GM23338 (cell line): ENCODE measurements around the gene RBPJL. TPM values are rescaled to one million over a fixed set of nuclear protein-coding genes. Genes with fewer than 3 reads are reported as not detected.
A peak's percentile ranks its signal among the peaks of the same experiment; 100 is the strongest.

Experiments used
- ATAC-seq: fragments of 200-7000 bp; cut with Tn5 transposase; 3 replicates; pipeline ENCODE4 v1.9.1; 2020
- DNase-seq: peaks from one replicate; pipeline ENCODE4 v3.0.0-alpha.2; 2015; ENCODE audit warnings: low spot score
- H2AFZ ChIP-seq: fragments of 200-600 bp; sonication (generic); 2 replicates; pipeline ENCODE4 v1.8.0; 2016; ENCODE audit warnings: antibody characterized with exemption, mild to moderate bottlenecking, moderate library complexity
- H3F3A ChIP-seq: fragments of 200-600 bp; sonication (generic); replicated peaks from 2 replicates; pipeline ENCODE4 v1.8.0; 2017; ENCODE audit warnings: antibody characterized with exemption, mixed run types, low read depth
- H3K27ac ChIP-seq: fragments of 200-600 bp; sonication (generic); 2 replicates; pipeline ENCODE4 v1.6.1; 2016; ENCODE audit warnings: low read depth
- H3K27me3 ChIP-seq: fragments of 200-600 bp; sonication (generic); 2 replicates; pipeline ENCODE4 v1.8.0; 2016; ENCODE audit warnings: mild to moderate bottlenecking, mixed run types, moderate library complexity; ENCODE audit not compliant: insufficient read depth
- H3K36me3 ChIP-seq: fragments of 200-600 bp; sonication (generic); 2 replicates; pipeline ENCODE4 v1.8.0; 2016; ENCODE audit warnings: mild to moderate bottlenecking; ENCODE audit not compliant: insufficient read depth
- H3K4me1 ChIP-seq: fragments of 200-600 bp; sonication (generic); 2 replicates; pipeline ENCODE4 v1.8.0; 2016; ENCODE audit warnings: mild to moderate bottlenecking, moderate library complexity; ENCODE audit not compliant: insufficient read depth
- H3K4me2 ChIP-seq: fragments of 200-600 bp; sonication (generic); 2 replicates; pipeline ENCODE4 v1.7.1; 2017; ENCODE audit warnings: mixed run types
- H3K4me3 ChIP-seq: fragments of 200-600 bp; sonication (generic); 2 replicates; pipeline ENCODE4 v1.6.1; 2016; ENCODE audit warnings: mixed run types
- H3K79me2 ChIP-seq: fragments of 200-600 bp; sonication (generic); replicated peaks from 2 replicates; pipeline ENCODE4 v1.8.0; 2017; ENCODE audit warnings: mild to moderate bottlenecking; ENCODE audit not compliant: insufficient read depth
- H3K9me2 ChIP-seq: fragments of 200-600 bp; sonication (generic); 2 replicates; pipeline ENCODE4 v1.8.0; 2017; ENCODE audit not compliant: insufficient read depth
- H4K20me1 ChIP-seq: fragments of 200-600 bp; sonication (generic); replicated peaks from 2 replicates; pipeline ENCODE4 v1.8.0; 2017; ENCODE audit warnings: mild to moderate bottlenecking; ENCODE audit not compliant: insufficient read depth
- H3K27ac Mint-ChIP-seq: 2 replicates; pipeline ENCODE4 v1.8.0; 2020; ENCODE audit warnings: inconsistent platforms, mild to moderate bottlenecking, moderate library complexity, mixed read lengths
- H3K27me3 Mint-ChIP-seq: 3 replicates; pipeline ENCODE4 v1.8.0; 2022; ENCODE audit warnings: low read depth, mild to moderate bottlenecking, moderate library complexity, mixed read lengths, inconsistent platforms; ENCODE audit not compliant: insufficient read depth, poor library complexity
- H3K36me3 Mint-ChIP-seq: 3 replicates; pipeline ENCODE4 v1.8.0; 2021; ENCODE audit warnings: low read depth, mild to moderate bottlenecking, inconsistent platforms, moderate library complexity, mixed read lengths
- H3K4me1 Mint-ChIP-seq: 3 replicates; pipeline ENCODE4 v1.8.0; 2020; ENCODE audit warnings: mild to moderate bottlenecking, inconsistent platforms, mixed read lengths
- H3K4me3 Mint-ChIP-seq: 3 replicates; pipeline ENCODE4 v1.8.0; 2021; ENCODE audit warnings: moderate library complexity, mild to moderate bottlenecking, inconsistent platforms, mixed read lengths
- H3K9me3 Mint-ChIP-seq: 3 replicates; pipeline ENCODE4 v1.8.0; 2020; ENCODE audit warnings: moderate library complexity, mild to moderate bottlenecking, inconsistent platforms, mixed read lengths
- CREB1 ChIP-seq: fragments of 250-450 bp; sonication (Bioruptor Pico); IDR thresholded peaks from 2 replicates; pipeline ENCODE4 v1.5.0; 2020; ENCODE audit warnings: low read depth, mild to moderate bottlenecking, moderate library complexity
- EZH2 ChIP-seq: fragments of 200-600 bp; sonication (generic); IDR thresholded peaks from one replicate; pipeline ENCODE4 v1.8.0; 2017; ENCODE audit warnings: antibody characterized with exemption, mild to moderate bottlenecking, low read depth; ENCODE audit not compliant: unreplicated experiment
- EZH2phosphoT487 ChIP-seq: fragments of 200-600 bp; sonication (generic); IDR thresholded peaks from one replicate; pipeline ENCODE4 v1.8.1; 2018; ENCODE audit warnings: antibody characterized with exemption; ENCODE audit not compliant: unreplicated experiment
- JUNB ChIP-seq: IDR thresholded peaks from one replicate; pipeline ENCODE4 v1.6.1; 2016; ENCODE audit warnings: antibody characterized with exemption; ENCODE audit not compliant: unreplicated experiment
- NANOG ChIP-seq: IDR thresholded peaks from 2 replicates; pipeline ENCODE4 v1.6.1; 2016; ENCODE audit warnings: antibody characterized with exemption, borderline replicate concordance
- POLR2AphosphoS5 ChIP-seq: IDR thresholded peaks from 2 replicates; pipeline ENCODE4 v1.6.1; 2016; ENCODE audit warnings: antibody characterized with exemption, low read depth
- STAT1 ChIP-seq: IDR thresholded peaks from one replicate; pipeline ENCODE4 v1.6.1; 2016; ENCODE audit warnings: antibody characterized with exemption; ENCODE audit not compliant: unreplicated experiment
- ZNF114 ChIP-seq: fragments of 250-450 bp; sonication (Bioruptor Pico); IDR thresholded peaks from 2 replicates; pipeline ENCODE4 v1.5.0; 2020; ENCODE audit warnings: mild to moderate bottlenecking, moderate library complexity
- ZNF331 ChIP-seq: fragments of 250-450 bp; sonication (Bioruptor Pico); IDR thresholded peaks from 2 replicates; pipeline ENCODE4 v1.5.0; 2020; ENCODE audit warnings: low read depth, mild to moderate bottlenecking, moderate library complexity
- polyA plus RNA-seq: library from polyadenylated mRNA; unstranded; fragments of >200 nt; fragmentation: Nextera tagmentation; extraction: Ambion mirVana; gene quantifications from 2 replicates; pipeline ENCODE4 v1.2.1, GENCODE V29; 2016
- total RNA-seq: library from RNA; depleted of rRNA; stranded (reverse); fragments of >200 nt; shearing (Covaris generic); gene quantifications from 2 replicates; pipeline ENCODE4 v1.2.3, GENCODE V29; 2014
- TF ChIP-seq, protein P1 (sequence below): fragments of 250-450 bp; sonication (Bioruptor Pico); IDR thresholded peaks from 2 replicates; pipeline ENCODE4 v1.5.0; 2020; ENCODE audit warnings: mild to moderate bottlenecking, moderate library complexity
- TF ChIP-seq, protein P2 (sequence below): IDR thresholded peaks from one replicate; pipeline ENCODE4 v1.6.1; 2018; ENCODE audit warnings: antibody characterized with exemption; ENCODE audit not compliant: unreplicated experiment
- TF ChIP-seq, protein P3 (sequence below): IDR thresholded peaks from 2 replicates; pipeline ENCODE4 v1.6.1; 2016; ENCODE audit warnings: antibody characterized with exemption
- TF ChIP-seq, protein P4 (sequence below), 2 experiments: fragments of 200-600 bp in 1 of 2; sonication (generic) in 1 of 2; conservative IDR thresholded peaks; 2 replicates each; pipeline versions ENCODE4 v1.5.1 to v1.6.1; 2016 to 2017; ENCODE audit warnings: antibody characterized with exemption in 2 of 2, low read depth in 2 of 2, mild to moderate bottlenecking in 2 of 2, moderate library complexity in 1 of 2

The RBPJL gene
- total and polyA plus RNA-seq, 2 experiments from 2014 or later: 0.44 to 0.66 TPM

DNA sequence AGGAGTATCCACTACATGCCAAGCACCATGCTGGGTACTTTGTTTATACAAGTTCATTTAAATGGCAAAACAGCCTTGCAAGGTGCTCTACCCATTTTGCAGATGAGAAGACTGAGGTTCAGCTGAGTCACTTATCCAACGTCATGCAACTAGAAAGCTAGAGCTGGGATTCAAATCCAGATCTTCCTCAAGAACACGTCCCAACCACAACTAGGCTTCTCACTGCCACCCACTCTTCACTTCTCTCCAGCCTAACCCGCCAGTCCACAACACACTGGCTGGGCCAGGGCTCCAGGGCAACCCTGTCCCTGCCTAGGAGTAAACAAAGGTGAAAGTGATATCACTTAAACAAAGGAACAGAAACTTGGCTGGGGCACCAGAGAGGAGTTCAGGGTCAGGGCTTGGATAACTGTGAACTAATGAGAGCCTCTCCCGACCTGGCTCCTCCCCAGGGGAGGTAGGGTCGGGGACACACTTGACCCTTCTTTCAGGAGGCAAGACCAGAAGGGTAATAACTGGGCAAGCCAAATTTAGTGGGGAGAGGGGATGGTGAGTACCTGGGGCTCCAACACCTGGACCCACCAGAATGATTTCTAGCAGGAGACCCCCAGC is 33.7 kb downstream of the RBPJL start:
- TF ChIP-seq EZH2 (no peak), STAT1 (no peak), CREB1 (CRISPR knock-in tag) (no peak), NANOG (no peak), ZNF114 (CRISPR knock-in tag) (no peak), ZNF331 (CRISPR knock-in tag) (no peak), JUNB (no peak), POLR2AphosphoS5 (no peak), EZH2phosphoT487 (no peak)
- TF ChIP-seq, protein P1, sequence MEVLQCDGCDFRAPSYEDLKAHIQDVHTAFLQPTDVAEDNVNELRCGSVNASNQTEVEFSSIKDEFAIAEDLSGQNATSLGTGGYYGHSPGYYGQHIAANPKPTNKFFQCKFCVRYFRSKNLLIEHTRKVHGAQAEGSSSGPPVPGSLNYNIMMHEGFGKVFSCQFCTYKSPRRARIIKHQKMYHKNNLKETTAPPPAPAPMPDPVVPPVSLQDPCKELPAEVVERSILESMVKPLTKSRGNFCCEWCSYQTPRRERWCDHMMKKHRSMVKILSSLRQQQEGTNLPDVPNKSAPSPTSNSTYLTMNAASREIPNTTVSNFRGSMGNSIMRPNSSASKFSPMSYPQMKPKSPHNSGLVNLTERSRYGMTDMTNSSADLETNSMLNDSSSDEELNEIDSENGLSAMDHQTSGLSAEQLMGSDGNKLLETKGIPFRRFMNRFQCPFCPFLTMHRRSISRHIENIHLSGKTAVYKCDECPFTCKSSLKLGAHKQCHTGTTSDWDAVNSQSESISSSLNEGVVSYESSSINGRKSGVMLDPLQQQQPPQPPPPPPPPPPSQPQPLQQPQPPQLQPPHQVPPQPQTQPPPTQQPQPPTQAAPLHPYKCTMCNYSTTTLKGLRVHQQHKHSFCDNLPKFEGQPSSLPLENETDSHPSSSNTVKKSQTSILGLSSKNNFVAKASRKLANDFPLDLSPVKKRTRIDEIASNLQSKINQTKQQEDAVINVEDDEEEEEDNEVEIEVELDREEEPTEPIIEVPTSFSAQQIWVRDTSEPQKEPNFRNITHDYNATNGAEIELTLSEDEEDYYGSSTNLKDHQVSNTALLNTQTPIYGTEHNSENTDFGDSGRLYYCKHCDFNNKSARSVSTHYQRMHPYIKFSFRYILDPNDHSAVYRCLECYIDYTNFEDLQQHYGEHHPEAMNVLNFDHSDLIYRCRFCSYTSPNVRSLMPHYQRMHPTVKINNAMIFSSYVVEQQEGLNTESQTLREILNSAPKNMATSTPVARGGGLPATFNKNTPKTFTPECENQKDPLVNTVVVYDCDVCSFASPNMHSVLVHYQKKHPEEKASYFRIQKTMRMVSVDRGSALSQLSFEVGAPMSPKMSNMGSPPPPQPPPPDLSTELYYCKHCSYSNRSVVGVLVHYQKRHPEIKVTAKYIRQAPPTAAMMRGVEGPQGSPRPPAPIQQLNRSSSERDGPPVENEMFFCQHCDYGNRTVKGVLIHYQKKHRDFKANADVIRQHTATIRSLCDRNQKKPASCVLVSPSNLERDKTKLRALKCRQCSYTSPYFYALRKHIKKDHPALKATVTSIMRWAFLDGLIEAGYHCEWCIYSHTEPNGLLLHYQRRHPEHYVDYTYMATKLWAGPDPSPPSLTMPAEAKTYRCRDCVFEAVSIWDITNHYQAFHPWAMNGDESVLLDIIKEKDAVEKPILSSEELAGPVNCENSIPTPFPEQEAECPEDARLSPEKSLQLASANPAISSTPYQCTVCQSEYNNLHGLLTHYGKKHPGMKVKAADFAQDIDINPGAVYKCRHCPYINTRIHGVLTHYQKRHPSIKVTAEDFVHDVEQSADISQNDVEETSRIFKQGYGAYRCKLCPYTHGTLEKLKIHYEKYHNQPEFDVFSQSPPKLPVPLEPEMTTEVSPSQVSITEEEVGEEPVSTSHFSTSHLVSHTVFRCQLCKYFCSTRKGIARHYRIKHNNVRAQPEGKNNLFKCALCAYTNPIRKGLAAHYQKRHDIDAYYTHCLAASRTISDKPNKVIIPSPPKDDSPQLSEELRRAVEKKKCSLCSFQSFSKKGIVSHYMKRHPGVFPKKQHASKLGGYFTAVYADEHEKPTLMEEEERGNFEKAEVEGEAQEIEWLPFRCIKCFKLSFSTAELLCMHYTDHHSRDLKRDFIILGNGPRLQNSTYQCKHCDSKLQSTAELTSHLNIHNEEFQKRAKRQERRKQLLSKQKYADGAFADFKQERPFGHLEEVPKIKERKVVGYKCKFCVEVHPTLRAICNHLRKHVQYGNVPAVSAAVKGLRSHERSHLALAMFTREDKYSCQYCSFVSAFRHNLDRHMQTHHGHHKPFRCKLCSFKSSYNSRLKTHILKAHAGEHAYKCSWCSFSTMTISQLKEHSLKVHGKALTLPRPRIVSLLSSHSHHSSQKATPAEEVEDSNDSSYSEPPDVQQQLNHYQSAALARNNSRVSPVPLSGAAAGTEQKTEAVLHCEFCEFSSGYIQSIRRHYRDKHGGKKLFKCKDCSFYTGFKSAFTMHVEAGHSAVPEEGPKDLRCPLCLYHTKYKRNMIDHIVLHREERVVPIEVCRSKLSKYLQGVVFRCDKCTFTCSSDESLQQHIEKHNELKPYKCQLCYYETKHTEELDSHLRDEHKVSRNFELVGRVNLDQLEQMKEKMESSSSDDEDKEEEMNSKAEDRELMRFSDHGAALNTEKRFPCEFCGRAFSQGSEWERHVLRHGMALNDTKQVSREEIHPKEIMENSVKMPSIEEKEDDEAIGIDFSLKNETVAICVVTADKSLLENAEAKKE (CRISPR knock-in tag): no peak
- TF ChIP-seq, protein P2, sequence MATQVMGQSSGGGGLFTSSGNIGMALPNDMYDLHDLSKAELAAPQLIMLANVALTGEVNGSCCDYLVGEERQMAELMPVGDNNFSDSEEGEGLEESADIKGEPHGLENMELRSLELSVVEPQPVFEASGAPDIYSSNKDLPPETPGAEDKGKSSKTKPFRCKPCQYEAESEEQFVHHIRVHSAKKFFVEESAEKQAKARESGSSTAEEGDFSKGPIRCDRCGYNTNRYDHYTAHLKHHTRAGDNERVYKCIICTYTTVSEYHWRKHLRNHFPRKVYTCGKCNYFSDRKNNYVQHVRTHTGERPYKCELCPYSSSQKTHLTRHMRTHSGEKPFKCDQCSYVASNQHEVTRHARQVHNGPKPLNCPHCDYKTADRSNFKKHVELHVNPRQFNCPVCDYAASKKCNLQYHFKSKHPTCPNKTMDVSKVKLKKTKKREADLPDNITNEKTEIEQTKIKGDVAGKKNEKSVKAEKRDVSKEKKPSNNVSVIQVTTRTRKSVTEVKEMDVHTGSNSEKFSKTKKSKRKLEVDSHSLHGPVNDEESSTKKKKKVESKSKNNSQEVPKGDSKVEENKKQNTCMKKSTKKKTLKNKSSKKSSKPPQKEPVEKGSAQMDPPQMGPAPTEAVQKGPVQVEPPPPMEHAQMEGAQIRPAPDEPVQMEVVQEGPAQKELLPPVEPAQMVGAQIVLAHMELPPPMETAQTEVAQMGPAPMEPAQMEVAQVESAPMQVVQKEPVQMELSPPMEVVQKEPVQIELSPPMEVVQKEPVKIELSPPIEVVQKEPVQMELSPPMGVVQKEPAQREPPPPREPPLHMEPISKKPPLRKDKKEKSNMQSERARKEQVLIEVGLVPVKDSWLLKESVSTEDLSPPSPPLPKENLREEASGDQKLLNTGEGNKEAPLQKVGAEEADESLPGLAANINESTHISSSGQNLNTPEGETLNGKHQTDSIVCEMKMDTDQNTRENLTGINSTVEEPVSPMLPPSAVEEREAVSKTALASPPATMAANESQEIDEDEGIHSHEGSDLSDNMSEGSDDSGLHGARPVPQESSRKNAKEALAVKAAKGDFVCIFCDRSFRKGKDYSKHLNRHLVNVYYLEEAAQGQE: no peak
- TF ChIP-seq, protein P3, sequence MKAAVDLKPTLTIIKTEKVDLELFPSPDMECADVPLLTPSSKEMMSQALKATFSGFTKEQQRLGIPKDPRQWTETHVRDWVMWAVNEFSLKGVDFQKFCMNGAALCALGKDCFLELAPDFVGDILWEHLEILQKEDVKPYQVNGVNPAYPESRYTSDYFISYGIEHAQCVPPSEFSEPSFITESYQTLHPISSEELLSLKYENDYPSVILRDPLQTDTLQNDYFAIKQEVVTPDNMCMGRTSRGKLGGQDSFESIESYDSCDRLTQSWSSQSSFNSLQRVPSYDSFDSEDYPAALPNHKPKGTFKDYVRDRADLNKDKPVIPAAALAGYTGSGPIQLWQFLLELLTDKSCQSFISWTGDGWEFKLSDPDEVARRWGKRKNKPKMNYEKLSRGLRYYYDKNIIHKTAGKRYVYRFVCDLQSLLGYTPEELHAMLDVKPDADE: no peak
- TF ChIP-seq, protein P4, sequence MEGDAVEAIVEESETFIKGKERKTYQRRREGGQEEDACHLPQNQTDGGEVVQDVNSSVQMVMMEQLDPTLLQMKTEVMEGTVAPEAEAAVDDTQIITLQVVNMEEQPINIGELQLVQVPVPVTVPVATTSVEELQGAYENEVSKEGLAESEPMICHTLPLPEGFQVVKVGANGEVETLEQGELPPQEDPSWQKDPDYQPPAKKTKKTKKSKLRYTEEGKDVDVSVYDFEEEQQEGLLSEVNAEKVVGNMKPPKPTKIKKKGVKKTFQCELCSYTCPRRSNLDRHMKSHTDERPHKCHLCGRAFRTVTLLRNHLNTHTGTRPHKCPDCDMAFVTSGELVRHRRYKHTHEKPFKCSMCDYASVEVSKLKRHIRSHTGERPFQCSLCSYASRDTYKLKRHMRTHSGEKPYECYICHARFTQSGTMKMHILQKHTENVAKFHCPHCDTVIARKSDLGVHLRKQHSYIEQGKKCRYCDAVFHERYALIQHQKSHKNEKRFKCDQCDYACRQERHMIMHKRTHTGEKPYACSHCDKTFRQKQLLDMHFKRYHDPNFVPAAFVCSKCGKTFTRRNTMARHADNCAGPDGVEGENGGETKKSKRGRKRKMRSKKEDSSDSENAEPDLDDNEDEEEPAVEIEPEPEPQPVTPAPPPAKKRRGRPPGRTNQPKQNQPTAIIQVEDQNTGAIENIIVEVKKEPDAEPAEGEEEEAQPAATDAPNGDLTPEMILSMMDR (conservative IDR thresholded peaks at IDR 0.05; ENCODE audit: low read depth in 2 of 2): no peak
- peaks cover 91% of the 10 kb centered on the region for H3K79me2 ChIP-seq
- ATAC-seq (no peak; the same call in 2 of the 3 replicates), DNase-seq (no peak)
- Mint-ChIP-seq H3K4me3 (peak overlapping the region; percentile 71; the same call in 2 of the 3 replicates), H3K9me3 (no peaks in the 10 kb centered on the region), H3K36me3 (peaks cover 25% of the 10 kb centered on the region), H3K4me1 (peaks cover 88% of the 10 kb centered on the region), H3K27ac (peak overlapping the region; percentile 96), H3K27me3 (peaks cover 9% of the 10 kb centered on the region)
- peak overlapping the region; percentile 69 for H3K4me2 ChIP-seq
- peaks cover 72% of the 10 kb centered on the region for H3K4me1 ChIP-seq
- H3K27me3 ChIP-seq: no peaks in the 10 kb centered on the region
- H3F3A ChIP-seq: 0 out of 2 replicates have a peak, but pooled peaks cover 8% of the 10 kb centered on the region
- no peaks in the 10 kb centered on the region for H3K36me3 ChIP-seq
- no peak overlapping the region for H2AFZ ChIP-seq
- H3K4me3 ChIP-seq: no peak overlapping the region; the same call in 1 of the 2 replicates
- H4K20me1 ChIP-seq: 0 out of 2 replicates have a peak, but pooled peaks cover 2% of the 10 kb centered on the region
- peak overlapping the region; percentile 96 for H3K27ac ChIP-seq
- no peaks in the 10 kb centered on the region for H3K9me2 ChIP-seq
